Measurements from ENCODE around the gene INTS12.
"Not testable (repeated sequence)": the region's sequence is repeated elsewhere in the genome, so short reads cannot be mapped to it uniquely, and the experiment has no call there.

Gene INTS12, protein sequence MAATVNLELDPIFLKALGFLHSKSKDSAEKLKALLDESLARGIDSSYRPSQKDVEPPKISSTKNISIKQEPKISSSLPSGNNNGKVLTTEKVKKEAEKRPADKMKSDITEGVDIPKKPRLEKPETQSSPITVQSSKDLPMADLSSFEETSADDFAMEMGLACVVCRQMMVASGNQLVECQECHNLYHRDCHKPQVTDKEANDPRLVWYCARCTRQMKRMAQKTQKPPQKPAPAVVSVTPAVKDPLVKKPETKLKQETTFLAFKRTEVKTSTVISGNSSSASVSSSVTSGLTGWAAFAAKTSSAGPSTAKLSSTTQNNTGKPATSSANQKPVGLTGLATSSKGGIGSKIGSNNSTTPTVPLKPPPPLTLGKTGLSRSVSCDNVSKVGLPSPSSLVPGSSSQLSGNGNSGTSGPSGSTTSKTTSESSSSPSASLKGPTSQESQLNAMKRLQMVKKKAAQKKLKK

DNA sequence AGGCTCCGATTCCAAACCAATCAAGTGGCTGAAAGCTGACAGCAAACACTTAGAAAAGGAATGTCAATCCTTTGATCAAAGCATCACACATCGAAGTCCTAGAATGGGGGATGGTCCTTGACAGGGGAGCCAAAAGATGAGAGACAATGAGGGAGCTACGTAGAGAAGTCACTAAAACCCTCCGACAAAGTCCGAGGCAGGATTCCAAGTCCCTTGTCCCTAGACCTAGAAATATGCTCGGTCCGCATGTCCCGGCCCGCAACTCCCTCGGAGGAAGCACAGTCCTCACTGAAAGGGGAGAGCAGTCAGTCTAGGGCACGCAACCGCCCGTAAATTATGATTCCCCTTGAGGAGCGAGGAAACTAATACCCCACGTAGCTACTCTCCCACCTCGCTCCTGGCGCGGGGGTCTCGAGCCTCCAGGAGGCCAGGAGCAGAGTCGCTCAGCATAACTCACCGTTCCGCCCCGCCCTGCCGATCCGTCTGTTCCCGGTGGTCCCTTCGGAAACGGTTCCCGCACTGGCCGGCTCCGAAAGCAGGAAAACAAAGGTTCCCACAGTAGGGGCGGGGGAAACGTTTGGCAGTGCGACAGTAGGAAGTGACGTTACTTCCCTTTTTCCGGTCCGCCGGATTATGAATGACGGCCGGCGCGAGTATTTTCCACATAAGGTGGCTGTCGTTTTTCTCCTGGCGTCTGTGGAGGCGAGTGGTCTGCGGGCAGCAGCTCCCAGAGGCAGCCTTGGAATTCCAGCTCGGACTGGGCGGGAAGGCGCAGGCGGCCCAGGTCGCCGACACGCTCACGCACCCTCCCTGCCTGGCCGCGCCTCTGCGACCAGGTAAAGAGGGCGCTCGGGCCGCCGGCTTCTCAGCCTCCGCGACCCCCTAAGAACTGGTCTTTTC is at the start of gene INTS12, which contains the start of gene GSTCD:
Gene INTS12, minus strand, starts transcription at position 509 of the 900 bp plus-strand sequence. CDS start 8,684 bp downstream, outside the sequence.
Gene GSTCD, plus strand, starts transcription at position 604 of the 900 bp plus-strand sequence. CDS start 8,830 bp downstream, outside the sequence.
- peak; percentile 34 for DNase-seq

- DNase-seq = no peak
These were observed 46.9 kb upstream of the INTS12 start for GRCh38 chr4:105755375-105755774.

- no peak for DNase-seq
These were observed 44.9 kb upstream of the INTS12 start for GRCh38 chr4:105753361-105753760.

- no peak for DNase-seq
These were observed 43.3 kb upstream of the INTS12 start for GRCh38 chr4:105751718-105752299.

- DNase-seq = no peak
These were observed 39.7 kb upstream of the INTS12 start for GRCh38 chr4:105748222-105748621.

DNA sequence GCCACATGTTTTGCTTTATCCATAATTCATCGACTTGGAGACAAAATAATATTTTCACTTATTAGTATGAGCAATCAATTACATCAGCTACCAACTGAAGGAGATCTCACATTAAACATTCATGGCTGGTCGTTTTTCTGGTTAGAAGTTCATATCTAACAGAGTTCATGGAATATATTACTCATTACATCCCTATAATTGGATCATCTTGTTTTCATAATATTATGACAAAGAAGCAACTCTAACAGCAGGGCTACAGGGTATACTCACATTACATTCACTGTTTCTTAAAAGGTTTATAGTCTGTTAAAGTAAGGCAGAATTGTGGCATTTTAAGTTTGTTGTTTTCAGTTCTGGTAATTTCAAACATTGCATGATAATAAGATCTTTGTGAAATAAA is 33.1 kb upstream of the INTS12 start:
- no peak for DNase-seq

GRCh38 chr4:105735217-105735616 is 26.7 kb upstream of the INTS12 start:
- DNase-seq = not testable (repeated sequence)

GRCh38 chr4:105729895-105730294 is 21.4 kb upstream of the INTS12 start:
- not testable (repeated sequence) for DNase-seq

GRCh38 chr4:105725623-105726022 is 17.1 kb upstream of the INTS12 start:
- DNase-seq = no peak

GRCh38 chr4:105719204-105719603 is 10.7 kb upstream of the INTS12 start:
- DNase-seq = no peak

DNA sequence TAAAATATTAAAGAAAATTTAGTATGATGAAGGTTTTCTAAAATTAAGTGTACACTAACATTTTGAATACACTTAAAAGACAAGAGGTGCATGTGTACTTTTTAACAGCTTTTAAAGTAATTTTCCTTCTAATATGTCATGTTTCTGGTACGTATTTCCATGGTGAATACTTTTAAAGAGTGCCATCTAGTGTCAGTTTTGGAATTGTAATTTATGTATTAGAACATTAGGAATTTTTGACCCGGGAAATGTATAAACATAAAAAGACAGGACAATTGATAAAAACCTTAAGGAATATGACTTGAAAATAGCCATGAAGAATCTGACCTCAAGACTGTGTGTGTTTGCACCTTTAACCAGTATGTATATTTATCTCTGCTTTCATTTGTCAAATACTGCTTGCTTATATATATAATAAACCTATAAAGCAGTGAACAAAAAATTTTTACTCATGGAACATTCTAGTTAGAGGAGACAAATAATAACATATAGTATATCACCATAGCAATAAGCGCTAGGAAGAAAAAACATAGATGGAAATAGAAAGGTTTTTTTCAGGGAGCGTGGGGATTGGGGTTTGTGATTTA is 7.3 kb upstream of the INTS12 start:
- DNase-seq = no peak

DNA sequence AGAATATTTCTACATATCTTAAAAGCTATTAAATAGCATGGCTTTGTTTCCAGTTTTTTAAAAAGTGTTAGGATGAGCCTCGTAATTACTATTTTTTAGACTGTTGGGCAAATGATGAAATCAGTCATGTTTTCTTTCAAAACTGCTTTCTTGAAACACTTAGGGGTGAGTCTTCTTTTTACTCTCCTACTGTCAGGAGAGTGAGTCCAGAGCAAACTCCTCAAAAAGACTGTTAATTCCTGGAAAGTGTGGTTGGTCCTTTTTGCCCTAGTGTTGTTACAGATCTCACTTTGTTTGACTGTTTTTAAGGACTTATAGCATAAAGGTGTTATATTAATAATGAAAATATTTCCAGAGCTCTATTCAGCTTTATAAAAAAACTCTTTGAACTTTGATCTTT is 6.4 kb upstream of the INTS12 start:
- no peak for DNase-seq

DNA sequence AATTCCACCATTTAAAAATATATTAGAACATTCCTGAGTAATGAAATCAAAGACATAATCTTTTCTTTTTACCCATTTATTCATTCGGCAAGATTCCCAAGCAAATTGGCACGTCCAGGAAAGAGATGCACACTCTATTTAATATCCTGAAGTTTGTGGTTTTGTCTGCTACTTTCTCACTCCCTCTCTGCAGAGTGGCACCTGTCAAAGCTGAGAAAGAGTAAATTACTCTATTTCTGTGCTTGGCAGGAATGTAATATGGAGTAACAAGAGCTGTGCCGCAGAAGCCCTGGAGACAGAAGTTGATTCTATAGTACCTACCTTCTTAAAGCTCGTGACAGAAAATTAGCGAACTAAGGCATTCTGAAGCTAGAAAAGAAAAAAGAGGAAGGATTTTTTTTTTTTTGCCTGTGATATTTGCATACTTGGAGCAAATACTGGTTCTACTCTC is 5.6 kb upstream of the INTS12 start:
- DNase-seq = no peak

DNA sequence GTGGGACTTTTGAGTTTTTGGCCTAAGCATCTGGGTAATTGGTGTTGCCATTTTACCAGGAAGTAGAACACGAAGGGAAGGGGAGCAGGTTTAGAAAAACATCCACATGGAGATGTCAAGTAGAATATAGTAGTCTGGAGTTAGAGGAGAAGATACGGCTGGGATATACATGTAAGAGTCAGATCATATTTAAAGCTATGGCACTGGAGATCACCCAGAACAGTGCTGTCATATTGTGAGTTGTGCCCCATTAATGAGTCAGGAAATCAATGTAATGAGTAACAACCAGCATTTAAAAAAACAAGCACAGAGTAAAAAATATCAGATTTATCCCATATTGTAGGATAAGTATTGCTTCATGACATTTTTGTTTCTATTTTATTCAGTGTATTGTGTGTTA is 4.3 kb upstream of the INTS12 start:
- no peak for DNase-seq

GRCh38 chr4:105710678-105711077 is 2.2 kb upstream of the INTS12 start:
- DNase-seq = no peak

GRCh38 chr4:105710012-105710600 is 1.6 kb upstream of the INTS12 start:
- no peak for DNase-seq

GRCh38 chr4:105709081-105709450 is 577 bp upstream of the INTS12 start:
- DNase-seq = no peak

DNA sequence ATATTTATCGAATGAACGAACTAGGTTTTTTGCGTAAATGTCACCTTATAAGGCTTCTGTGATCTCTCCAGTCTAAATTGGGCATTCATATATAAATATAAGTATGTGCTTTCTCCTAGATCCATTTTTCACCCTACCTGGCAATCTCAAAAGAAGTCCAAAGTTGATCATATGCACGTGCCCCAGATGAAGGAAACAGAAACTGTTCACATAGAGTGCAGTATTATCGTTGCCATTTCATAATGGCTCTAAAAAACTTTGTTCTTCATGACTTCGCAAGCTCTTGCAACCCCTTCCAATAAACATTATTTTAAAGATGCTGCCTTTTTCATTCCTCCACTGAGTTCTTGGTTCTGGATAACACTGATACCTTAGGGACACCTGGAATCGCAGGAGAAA is 708 bp downstream of the INTS12 start:
- DNase-seq = no peak

DNA sequence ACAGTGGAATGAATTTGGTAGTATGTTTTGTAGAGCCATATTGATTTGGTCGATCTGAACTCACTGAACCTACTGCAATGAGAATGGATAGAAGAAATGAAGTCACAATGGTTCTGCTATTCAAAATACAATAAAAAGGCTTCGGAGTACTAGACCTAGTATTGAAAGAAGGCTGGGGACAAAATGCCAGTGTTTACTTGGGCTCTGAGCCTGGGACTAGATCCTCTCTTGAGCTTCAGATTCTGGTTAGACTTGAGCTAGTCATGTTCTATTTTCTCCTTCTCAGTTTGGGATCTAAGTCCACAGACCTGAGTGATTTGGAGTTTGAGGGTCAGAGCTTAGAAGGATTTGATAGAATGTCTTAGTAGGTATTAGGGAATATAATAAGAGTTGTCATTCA is 9.9 kb downstream of the INTS12 start:
- DNase-seq = no peak

DNA sequence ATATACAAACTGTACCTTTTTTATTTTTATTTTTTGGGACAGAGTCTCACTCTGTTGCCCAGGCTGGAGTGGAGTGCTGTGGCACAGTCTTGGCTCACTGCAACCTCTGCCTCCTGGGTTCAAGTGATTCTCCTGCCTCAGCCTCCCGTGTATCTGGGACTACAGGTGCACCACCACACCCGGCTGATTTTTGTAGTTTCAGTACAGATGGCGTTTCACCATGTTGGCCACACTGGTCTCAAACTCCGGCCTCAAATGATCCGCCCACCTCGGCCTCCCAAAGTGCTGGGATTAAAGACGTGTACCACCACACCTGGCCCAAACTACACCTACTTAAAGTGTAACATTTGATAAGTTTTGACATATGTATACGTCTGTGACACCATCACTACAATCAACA is 12.7 kb downstream of the INTS12 start:
- DNase-seq = not testable (repeated sequence)

GRCh38 chr4:105694812-105695211 is 13.7 kb downstream of the INTS12 start:
- not testable (repeated sequence) for DNase-seq

GRCh38 chr4:105686571-105686970 is 21.9 kb downstream of the INTS12 start:
- no peak for DNase-seq
